Vagina (tissue), 2 donors: ENCODE results near the gene TMEM266. TPM values are rescaled to one million over a fixed set of nuclear protein-coding genes. Genes with fewer than 3 reads are reported as not detected.

Experiments
- DNase-seq, 2 donors: peaks; one replicate each; pipeline ENCODE4 v3.0.0-alpha.2; 2017; ENCODE audit errors: extremely low spot score in 2 of 2
- H3K27ac ChIP-seq: fragments of 200-600 bp; sonication (generic); one replicate; pipeline ENCODE4 v1.5.1; 2019
- H3K27me3 ChIP-seq: fragments of 200-600 bp; sonication (generic); one replicate; pipeline ENCODE4 v1.5.1; 2019
- H3K36me3 ChIP-seq, 2 donors: fragments of 200-600 bp; sonication (generic); one replicate each; pipeline ENCODE4 v1.5.1; 2017 to 2019
- H3K4me1 ChIP-seq: fragments of 200-600 bp; sonication (generic); one replicate; pipeline ENCODE4 v1.5.1; 2019
- H3K4me3 ChIP-seq, 2 donors: fragments of 200-600 bp; sonication (generic); 1 replicate in 1 of 2; 2 replicates in 1 of 2; pipeline ENCODE4 v1.5.1; 2016 to 2019
- H3K9me3 ChIP-seq: fragments of 200-600 bp; sonication (generic); one replicate; pipeline ENCODE4 v1.5.1; 2019
- CTCF ChIP-seq, 3 experiments: fragments of 450-650 bp in 2 of 3; fragments of 200-600 bp in 1 of 3; sonication (generic) in 1 of 3; IDR thresholded peaks; one replicate each; pipeline ENCODE4 v1.5.1; 2017 to 2019; ENCODE audit warnings: antibody characterized with exemption in 3 of 3, mild to moderate bottlenecking in 2 of 3, moderate library complexity in 2 of 3
- POLR2A ChIP-seq, 2 donors: fragments of 450-650 bp; IDR thresholded peaks; one replicate each; pipeline ENCODE4 v1.6.1; 2017; ENCODE audit warnings: antibody characterized with exemption in 2 of 2, mild to moderate bottlenecking in 2 of 2, moderate library complexity in 2 of 2
- POLR2AphosphoS5 ChIP-seq, 2 donors: sonication (generic); formaldehyde crosslinking; IDR thresholded peaks; one replicate each; pipeline ENCODE4 v1.9.0; 2017; ENCODE audit warnings: antibody characterized with exemption in 2 of 2, mild to moderate bottlenecking in 2 of 2, low read depth in 1 of 2; ENCODE audit not compliant: insufficient read depth in 1 of 2
- intact Hi-C: fragments of 100-400 bp; cut with DNase I; formaldehyde crosslinking; loops from one replicate; pipeline ENCODE4 v1.15.1; 2023
- total RNA-seq: library from RNA; depleted of rRNA; stranded (reverse); fragments of >200 nt; gene quantifications from one replicate; pipeline ENCODE4 v1.2.3, GENCODE V29; 2016

The TMEM266 gene
- total RNA-seq, 1 donor from 2014 or later = not detected

- DNase-seq = no peak
- Histone ChIP-seq H3K27ac (no peak overlapping the region), H3K4me1 (peaks cover 42% of the 10 kb centered on the region), H3K4me3 (no peak overlapping the region), H3K9me3 (no peaks in the 10 kb centered on the region), H3K27me3 (no peaks in the 10 kb centered on the region), H3K36me3 (no peaks in the 10 kb centered on the region)
- intact Hi-C loops = no loop called here
- TF ChIP-seq POLR2A (IDR thresholded peaks at IDR 0.05) (no peak), CTCF (IDR thresholded peaks at IDR 0.05) (no peak), POLR2AphosphoS5 (IDR thresholded peaks at IDR 0.05; ENCODE audit: insufficient read depth in 1 of 2, low read depth in 1 of 2) (no peak)
These were observed 95.9 kb downstream of the TMEM266 start for GRCh38 chr15:76155731-76156130.

GRCh38 chr15:76158226-76158625 is 98.4 kb downstream of the TMEM266 start:
- Histone ChIP-seq H3K27me3 (no peaks in the 10 kb centered on the region), H3K9me3 (no peaks in the 10 kb centered on the region), H3K36me3 (no peaks in the 10 kb centered on the region), H3K27ac (peak overlapping the region; percentile 23), H3K4me3 (no peak overlapping the region), H3K4me1 (peaks cover 60% of the 10 kb centered on the region)
- TF ChIP-seq POLR2AphosphoS5 (IDR thresholded peaks at IDR 0.05; ENCODE audit: insufficient read depth in 1 of 2, low read depth in 1 of 2) (no peak), CTCF (IDR thresholded peaks at IDR 0.05) (no peak), POLR2A (IDR thresholded peaks at IDR 0.05) (no peak)
- no peak for DNase-seq
- intact Hi-C loops = no loop called here

GRCh38 chr15:76158815-76159214 is 99.0 kb downstream of the TMEM266 start:
- Histone ChIP-seq H3K9me3 (no peaks in the 10 kb centered on the region), H3K36me3 (no peaks in the 10 kb centered on the region), H3K27ac (peak overlapping the region; percentile 23), H3K27me3 (no peaks in the 10 kb centered on the region), H3K4me1 (peaks cover 66% of the 10 kb centered on the region), H3K4me3 (no peak overlapping the region)
- TF ChIP-seq POLR2AphosphoS5 (IDR thresholded peaks at IDR 0.05; ENCODE audit: insufficient read depth in 1 of 2, low read depth in 1 of 2) = no peak
- no peak for TF ChIP-seq CTCF (IDR thresholded peaks at IDR 0.05)
- TF ChIP-seq POLR2A (IDR thresholded peaks at IDR 0.05) = no peak
- DNase-seq = no peak
- intact Hi-C loops = no loop called here

- Histone ChIP-seq H3K27ac (no peak overlapping the region), H3K36me3 (no peaks in the 10 kb centered on the region), H3K4me1 (peaks cover 70% of the 10 kb centered on the region), H3K9me3 (no peaks in the 10 kb centered on the region), H3K27me3 (no peaks in the 10 kb centered on the region), H3K4me3 (no peak overlapping the region)
- no peak for TF ChIP-seq POLR2AphosphoS5 (IDR thresholded peaks at IDR 0.05; ENCODE audit: insufficient read depth in 1 of 2, low read depth in 1 of 2)
- TF ChIP-seq POLR2A (IDR thresholded peaks at IDR 0.05) = no peak
- intact Hi-C loops = no loop called here
- no peak for DNase-seq
These were observed 99.5 kb downstream of the TMEM266 start for GRCh38 chr15:76159282-76159681.

GRCh38 chr15:76160426-76161152 is 100.8 kb downstream of the TMEM266 start:
- no peaks in the 10 kb centered on the region for H3K9me3 ChIP-seq
- no peak for DNase-seq
- peaks cover 67% of the 10 kb centered on the region for H3K4me1 ChIP-seq
- H3K27me3 ChIP-seq = no peaks in the 10 kb centered on the region
- TF ChIP-seq CTCF (IDR thresholded peaks at IDR 0.05) (no peak), POLR2AphosphoS5 (IDR thresholded peaks at IDR 0.05; ENCODE audit: insufficient read depth in 1 of 2, low read depth in 1 of 2) (no peak), POLR2A (IDR thresholded peaks at IDR 0.05) (no peak)
- no peak overlapping the region for H3K4me3 ChIP-seq
- peak overlapping the region; percentile 47 for H3K27ac ChIP-seq
- intact Hi-C loops = no loop called here
- H3K36me3 ChIP-seq = no peaks in the 10 kb centered on the region
